Activated CD8-positive, alpha-beta T cell treated with anti-CD3 and anti-CD28 coated beads for 36 hours (primary cell): ENCODE data around the gene TMIE. TPM values are rescaled to one million over a fixed set of nuclear protein-coding genes. Genes with fewer than 3 reads are reported as not detected.
"Not testable (repeated sequence)": the region's sequence is repeated elsewhere in the genome, so short reads cannot be mapped to it uniquely, and the experiment has no call there.

Experiments used
- ATAC-seq: fragments of 200-7000 bp; cut with Tn5 transposase; one replicate; pipeline ENCODE4 v1.10.0; 2021; ENCODE audit warnings: mild to moderate bottlenecking, moderate library complexity
- CTCF ChIA-PET: fragments of 350-600 bp; sonication (Branson Sonifier 250); formaldehyde crosslinking; loops from one replicate; lab custom pipeline; 2021; ENCODE audit warnings: antibody characterized with exemption; lab: Charles Lee
- POLR2A ChIA-PET: fragments of 350-600 bp; sonication (Branson Sonifier 250); formaldehyde crosslinking; loops from one replicate; lab custom pipeline; 2021; ENCODE audit warnings: antibody characterized with exemption; lab: Charles Lee
- DNase-seq: peaks from one replicate; pipeline ENCODE4 v3.0.0-alpha.2; 2020
- H3K27ac Mint-ChIP-seq: one replicate; pipeline ENCODE4 v1.8.0; 2021; ENCODE audit warnings: mild to moderate bottlenecking, mixed read lengths
- H3K27me3 Mint-ChIP-seq: one replicate; pipeline ENCODE4 v1.8.0; 2021; ENCODE audit warnings: mixed read lengths
- H3K36me3 Mint-ChIP-seq: one replicate; pipeline ENCODE4 v1.8.0; 2021; ENCODE audit warnings: low read depth, mixed read lengths
- H3K4me1 Mint-ChIP-seq: one replicate; pipeline ENCODE4 v1.8.0; 2021; ENCODE audit warnings: low read depth, mixed read lengths
- H3K4me3 Mint-ChIP-seq: one replicate; pipeline ENCODE4 v1.8.0; 2021; ENCODE audit warnings: mild to moderate bottlenecking, moderate library complexity, mixed read lengths
- H3K9me3 Mint-ChIP-seq: one replicate; pipeline ENCODE4 v1.8.0; 2021; ENCODE audit warnings: mixed read lengths
- intact Hi-C: fragments of 100-400 bp; cut with micrococcal nuclease; formaldehyde crosslinking; loops from one replicate; pipeline ENCODE4 v1.10.0; 2022
- total RNA-seq, 2 experiments: library from RNA; stranded (reverse); gene quantifications; one replicate each; pipeline ENCODE4 v1.2.3, GENCODE V29; 2021
- TF ChIP-seq, protein P1 (sequence below): fragments of 200-600 bp; IDR thresholded peaks from one replicate; pipeline ENCODE4 v1.8.0; 2022; ENCODE audit warnings: antibody characterized with exemption, mild to moderate bottlenecking

The TMIE gene
- total RNA-seq, 2 experiments from 2014 or later = 0.81 to 0.90 TPM

DNA sequence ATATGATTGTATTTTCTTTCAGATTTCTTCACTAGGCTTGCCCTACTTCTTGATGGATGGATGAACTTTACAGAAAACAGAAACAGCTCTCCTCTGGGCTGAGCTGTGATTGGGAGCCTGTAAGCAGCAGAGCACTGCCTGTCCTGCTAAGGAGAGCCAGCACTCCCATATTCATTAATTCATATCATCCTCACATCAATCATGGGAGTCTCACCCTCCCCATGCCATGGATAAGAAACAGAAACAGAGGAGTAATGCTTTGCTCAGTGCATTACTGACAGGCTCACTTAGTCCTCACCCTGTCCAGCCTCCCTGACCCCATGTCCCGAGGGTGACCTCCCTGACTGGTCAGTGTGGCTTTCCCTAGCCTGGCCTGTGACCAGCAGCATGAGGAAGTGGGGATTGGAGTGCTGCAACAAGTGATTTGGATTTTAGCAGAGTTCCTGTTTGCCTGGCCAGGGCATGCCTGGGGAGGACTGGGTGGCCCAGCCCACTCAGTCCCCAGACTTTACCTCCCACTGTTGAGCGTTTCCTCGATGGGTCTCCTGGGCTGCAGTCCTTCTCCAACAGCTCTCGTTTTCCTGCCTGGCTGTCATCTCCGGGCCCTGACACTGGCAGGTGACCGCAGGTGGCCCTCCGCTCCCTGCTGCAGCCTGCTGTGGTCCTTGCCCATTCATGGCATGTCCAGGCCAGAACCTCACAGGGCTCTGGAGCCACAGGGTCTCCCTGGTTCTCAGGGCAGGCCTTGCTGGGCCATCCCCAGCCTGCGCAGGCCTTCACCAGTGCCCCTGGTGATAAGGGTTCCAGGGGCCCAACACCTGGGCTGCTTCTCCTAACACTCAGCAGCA lies 1.3 kb upstream of the TMIE start:
- intact Hi-C loops = no loop called here
- Mint-ChIP-seq H3K4me3 (no peak overlapping the region), H3K27me3 (peaks cover 7% of the 10 kb centered on the region), H3K36me3 (no peaks in the 10 kb centered on the region), H3K27ac (no peak overlapping the region), H3K4me1 (peaks cover 16% of the 10 kb centered on the region), H3K9me3 (no peaks in the 10 kb centered on the region)
- ChIA-PET CTCF (no interaction called here), POLR2A (no interaction called here)
- TF ChIP-seq, protein P1, sequence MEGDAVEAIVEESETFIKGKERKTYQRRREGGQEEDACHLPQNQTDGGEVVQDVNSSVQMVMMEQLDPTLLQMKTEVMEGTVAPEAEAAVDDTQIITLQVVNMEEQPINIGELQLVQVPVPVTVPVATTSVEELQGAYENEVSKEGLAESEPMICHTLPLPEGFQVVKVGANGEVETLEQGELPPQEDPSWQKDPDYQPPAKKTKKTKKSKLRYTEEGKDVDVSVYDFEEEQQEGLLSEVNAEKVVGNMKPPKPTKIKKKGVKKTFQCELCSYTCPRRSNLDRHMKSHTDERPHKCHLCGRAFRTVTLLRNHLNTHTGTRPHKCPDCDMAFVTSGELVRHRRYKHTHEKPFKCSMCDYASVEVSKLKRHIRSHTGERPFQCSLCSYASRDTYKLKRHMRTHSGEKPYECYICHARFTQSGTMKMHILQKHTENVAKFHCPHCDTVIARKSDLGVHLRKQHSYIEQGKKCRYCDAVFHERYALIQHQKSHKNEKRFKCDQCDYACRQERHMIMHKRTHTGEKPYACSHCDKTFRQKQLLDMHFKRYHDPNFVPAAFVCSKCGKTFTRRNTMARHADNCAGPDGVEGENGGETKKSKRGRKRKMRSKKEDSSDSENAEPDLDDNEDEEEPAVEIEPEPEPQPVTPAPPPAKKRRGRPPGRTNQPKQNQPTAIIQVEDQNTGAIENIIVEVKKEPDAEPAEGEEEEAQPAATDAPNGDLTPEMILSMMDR = no peak
- no peak for DNase-seq
- ATAC-seq = no peak

DNA sequence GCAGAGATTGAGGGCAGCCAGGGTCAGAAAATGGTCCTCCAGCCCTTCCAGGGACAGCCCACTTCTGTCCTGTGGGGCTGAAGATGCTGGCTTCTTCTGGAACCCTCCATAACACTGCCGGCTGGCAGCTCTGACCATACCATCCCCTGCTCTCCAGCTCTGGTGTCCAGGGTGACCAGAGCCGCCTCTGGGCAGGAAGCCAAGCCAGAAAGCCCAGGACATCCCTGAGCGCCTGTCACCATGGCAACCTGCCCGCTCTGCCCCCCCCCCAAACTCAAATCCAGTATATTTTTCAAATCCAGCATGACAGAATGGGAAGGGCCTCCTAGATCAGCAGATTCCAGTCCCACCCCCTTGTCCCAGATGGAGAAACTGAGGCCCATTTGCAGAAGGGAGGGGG lies 420 bp upstream of the TMIE start:
- DNase-seq (no peak), ATAC-seq (no peak)
- Mint-ChIP-seq H3K36me3 (no peaks in the 10 kb centered on the region), H3K9me3 (no peaks in the 10 kb centered on the region), H3K4me1 (peaks cover 7% of the 10 kb centered on the region), H3K4me3 (no peak overlapping the region), H3K27me3 (peaks cover 7% of the 10 kb centered on the region), H3K27ac (no peak overlapping the region)
- intact Hi-C loops = no loop called here
- TF ChIP-seq, protein P1 = no peak
- CTCF ChIA-PET = no interaction called here
- POLR2A ChIA-PET = no interaction called here

DNA sequence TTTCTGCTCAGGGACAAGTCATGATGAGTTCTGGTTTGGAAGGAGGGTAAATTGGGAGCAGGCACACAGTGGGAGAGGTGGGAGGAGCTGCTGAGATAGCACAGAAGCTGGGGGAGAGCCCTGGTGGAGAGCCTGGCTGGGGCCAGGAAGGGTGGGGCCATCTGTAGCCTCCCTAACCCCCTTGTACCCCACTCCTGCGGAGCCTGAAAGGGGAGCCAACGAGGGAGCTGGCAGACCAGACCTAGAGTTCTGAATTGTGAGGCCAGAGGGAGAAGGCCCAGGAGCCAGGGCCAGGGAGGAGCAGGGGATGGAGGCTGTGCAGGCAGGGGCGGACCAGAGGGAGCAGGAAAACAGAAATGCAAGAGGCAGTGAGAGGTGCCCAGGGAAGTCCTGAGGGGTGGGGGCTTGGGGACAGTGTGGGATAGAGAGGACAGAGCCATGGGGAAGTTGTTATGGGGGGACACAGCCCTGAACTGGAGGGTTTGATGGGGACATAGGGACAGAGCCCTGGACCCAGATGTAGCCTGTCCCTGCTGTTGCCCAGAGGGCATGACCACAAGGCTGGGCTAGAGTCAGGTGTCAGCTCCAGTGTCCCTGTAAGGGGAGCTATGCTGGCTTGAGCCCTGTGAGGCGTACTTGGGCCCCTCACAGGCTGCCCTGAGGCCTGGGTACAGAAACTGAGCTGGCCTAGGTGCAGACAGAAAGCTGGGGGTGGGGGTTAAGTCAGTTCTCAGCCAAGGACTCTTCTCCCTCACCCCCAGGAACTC lies 1.2 kb downstream of the TMIE start:
- no peaks in the 10 kb centered on the region for H3K9me3 Mint-ChIP-seq
- TF ChIP-seq, protein P1 = no peak
- POLR2A ChIA-PET = interaction anchor here (0.7 kb wide), 2 partner anchors 178 to 755 kb away, joined by 3 read pairs; no protein-coding TSS in a partner anchor
- no peak for DNase-seq
- H3K4me1 Mint-ChIP-seq = peaks cover 4% of the 10 kb centered on the region
- intact Hi-C loops = no loop called here
- H3K27ac Mint-ChIP-seq = no peak overlapping the region
- no peak overlapping the region for H3K4me3 Mint-ChIP-seq
- peaks cover 7% of the 10 kb centered on the region for H3K27me3 Mint-ChIP-seq
- ATAC-seq = no peak
- CTCF ChIA-PET = interaction anchor here (1.0 to 2.5 kb wide), 5 partner anchors 9 to 207 kb away, joined by 3 to 11 read pairs (median 3); partner anchors contain the start of genes ALS2CL and PRSS50
- no peaks in the 10 kb centered on the region for H3K36me3 Mint-ChIP-seq

DNA sequence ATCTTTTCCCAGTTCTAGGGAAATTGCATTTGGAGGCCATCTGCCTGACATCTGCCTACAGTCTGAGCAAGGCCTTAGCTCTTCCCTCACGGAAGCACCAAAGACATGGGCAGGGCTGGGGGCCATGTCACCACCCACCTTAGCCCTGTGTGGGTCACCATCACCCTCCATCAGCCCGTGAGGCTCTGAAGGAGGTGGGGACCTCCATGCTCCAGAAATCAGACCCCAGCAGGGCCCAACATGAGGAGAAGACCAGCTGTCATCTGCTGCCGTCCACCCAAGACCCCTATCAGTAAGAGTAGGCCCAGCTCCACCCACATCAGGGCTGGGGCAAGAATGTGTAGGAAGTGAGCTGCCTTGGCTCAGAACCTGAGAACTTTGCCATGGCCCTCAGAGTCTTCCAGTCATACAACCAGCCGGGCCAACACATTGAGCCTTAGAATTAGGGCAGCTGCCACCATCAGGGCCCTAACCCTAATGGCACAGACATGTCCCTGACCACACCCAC lies 1.9 kb downstream of the TMIE start:
- intact Hi-C loops = no loop called here
- Mint-ChIP-seq H3K27me3 (peaks cover 7% of the 10 kb centered on the region), H3K36me3 (no peaks in the 10 kb centered on the region), H3K9me3 (no peaks in the 10 kb centered on the region), H3K27ac (no peak overlapping the region), H3K4me1 (peaks cover 4% of the 10 kb centered on the region), H3K4me3 (no peak overlapping the region)
- ChIA-PET POLR2A (interaction anchor here (0.7 kb wide), 1 partner anchor 754 kb away, joined by 3 read pairs; no protein-coding TSS in a partner anchor), CTCF (interaction anchor here (1.1 to 2.5 kb wide), 5 partner anchors 11 to 206 kb away, joined by 3 to 11 read pairs (median 3); partner anchors contain the start of gene PRSS50)
- DNase-seq = no peak
- no peak for ATAC-seq
- TF ChIP-seq, protein P1 = no peak

DNA sequence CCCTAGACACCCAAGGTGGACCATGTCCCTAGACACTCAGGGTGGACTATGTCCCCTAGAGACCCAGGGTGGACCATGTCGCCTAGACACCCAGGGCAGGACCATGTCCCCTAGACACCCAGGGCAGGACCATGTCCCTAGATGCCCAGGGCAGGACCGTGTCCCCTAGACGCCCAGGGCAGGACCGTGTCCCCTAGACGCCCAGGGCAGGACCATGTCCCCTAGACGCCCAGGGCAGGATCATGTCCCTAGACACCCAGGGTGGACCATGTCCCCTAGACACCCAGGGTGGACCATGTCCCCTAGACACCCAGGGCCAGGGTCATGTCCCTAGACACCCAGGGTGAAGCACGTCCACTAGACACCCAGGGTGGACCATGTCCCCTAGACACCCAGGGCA lies 3.2 kb downstream of the TMIE start:
- H3K4me1 Mint-ChIP-seq, H3K9me3 Mint-ChIP-seq, DNase-seq, H3K27ac Mint-ChIP-seq, H3K27me3 Mint-ChIP-seq, POLR2A ChIA-PET, H3K36me3 Mint-ChIP-seq, CTCF ChIA-PET, H3K4me3 Mint-ChIP-seq, ATAC-seq, intact Hi-C loops: not testable (repeated sequence)
